Amniotic stem cell (primary cell): ENCODE results near the gene STX12.

Experiments
- DNase-seq: peaks from one replicate; lab custom pipeline; 2025; lab: John Stamatoyannopoulos, UW

STX12 gene

GRCh38 chr1:27772932-27773825, at the start of gene STX12:
STX12 (plus strand) TSS chr1:27773219; CDS start chr1:27773308, 89 bp downstream.
- DNase-seq, result peak; percentile 98

GRCh38 chr1:27724961-27725373, 48.1 kb upstream of the STX12 start:
- no peak for DNase-seq

GRCh38 chr1:27725374-27726172, 47.4 kb upstream of the STX12 start, which contains the start of gene FAM76A:
FAM76A (plus strand) TSS chr1:27725961; CDS start chr1:27726081, 120 bp downstream.
- DNase-seq, result peak; percentile 98

GRCh38 chr1:27726173-27727044, 46.6 kb upstream of the STX12 start:
- DNase-seq, result no peak

GRCh38 chr1:27727126-27727525, 45.9 kb upstream of the STX12 start:
- DNase-seq, result no peak

GRCh38 chr1:27736252-27736651, 36.8 kb upstream of the STX12 start:
- no peak for DNase-seq

- no peak for DNase-seq
Measured at GRCh38 chr1:27741121-27741520, 31.9 kb upstream of the STX12 start.

- no peak for DNase-seq
Measured at GRCh38 chr1:27744556-27744955, 28.5 kb upstream of the STX12 start.

- no peak for DNase-seq
Measured at GRCh38 chr1:27745466-27745865, 27.6 kb upstream of the STX12 start.

GRCh38 chr1:27752360-27752759, 20.7 kb upstream of the STX12 start:
- no peak for DNase-seq

GRCh38 chr1:27755286-27755685, 17.7 kb upstream of the STX12 start:
- DNase-seq, result no peak

GRCh38 chr1:27755865-27756264, 17.2 kb upstream of the STX12 start:
- DNase-seq, result no peak

- DNase-seq, result no peak
Measured at GRCh38 chr1:27759236-27759635, 13.8 kb upstream of the STX12 start.

- DNase-seq, result no peak
Measured at GRCh38 chr1:27760426-27760825, 12.6 kb upstream of the STX12 start.

GRCh38 chr1:27762033-27762432, 11.0 kb upstream of the STX12 start:
- no peak for DNase-seq

- DNase-seq, result no peak
Measured at GRCh38 chr1:27763358-27763757, 9.7 kb upstream of the STX12 start.

GRCh38 chr1:27770293-27770830, 2.7 kb upstream of the STX12 start:
- DNase-seq, result no peak

- no peak for DNase-seq
Measured at GRCh38 chr1:27772036-27772931, 735 bp upstream of the STX12 start.

- DNase-seq, result no peak
Measured at GRCh38 chr1:27773826-27774445, 917 bp downstream of the STX12 start.

GRCh38 chr1:27774654-27775053, 1.6 kb downstream of the STX12 start:
- no peak for DNase-seq
